Stimulated activated CD8-positive, alpha-beta memory T cell treated with anti-CD3 and anti-CD28 coated beads, Interleukin-12 subunit alpha, Interleukin-12 subunit beta, amount 100 ng/mL, for 4 hours (primary cell): Measurements from ENCODE around the gene METAP1.
"Not testable (repeated sequence)": the region's sequence is repeated elsewhere in the genome, so short reads cannot be mapped to it uniquely, and the experiment has no call there.

ENCODE experiments used
- DNase-seq: peaks from one replicate; pipeline ENCODE4 v3.0.0-alpha.2; 2020; ENCODE audit warnings: low read depth

METAP1 gene

DNA sequence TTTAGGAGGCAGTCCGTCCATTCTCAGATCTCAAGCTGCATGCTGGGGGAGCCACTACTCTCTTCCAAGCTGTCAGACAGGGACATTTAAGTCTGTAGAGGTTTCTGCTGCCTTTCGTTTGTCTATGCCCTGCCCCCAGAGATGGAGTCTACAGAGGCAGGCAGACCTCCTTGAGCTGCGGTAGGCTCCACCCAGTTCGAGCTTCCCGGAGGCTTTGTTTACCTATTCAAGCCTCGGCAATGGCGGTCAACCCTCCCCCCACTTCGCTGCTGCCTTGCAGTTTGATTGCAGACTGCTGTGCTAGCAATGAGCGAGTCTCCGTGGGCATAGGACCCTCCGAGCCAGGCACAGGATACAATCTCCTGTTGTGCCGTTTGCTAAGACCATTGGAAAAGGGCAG lies 103.8 kb downstream of the METAP1 start:
- no peak for DNase-seq

GRCh38 chr4:99099814-99100213 lies 104.3 kb downstream of the METAP1 start:
- not testable (repeated sequence) for DNase-seq

- no peak for DNase-seq
These were observed 105.4 kb downstream of the METAP1 start for GRCh38 chr4:99100876-99101275.

- DNase-seq = no peak
These were observed 107.1 kb downstream of the METAP1 start for GRCh38 chr4:99102634-99103033.

- no peak for DNase-seq
These were observed 107.6 kb downstream of the METAP1 start for GRCh38 chr4:99103166-99103565.

- DNase-seq = no peak
These were observed 108.6 kb downstream of the METAP1 start for GRCh38 chr4:99104153-99104552.

DNA sequence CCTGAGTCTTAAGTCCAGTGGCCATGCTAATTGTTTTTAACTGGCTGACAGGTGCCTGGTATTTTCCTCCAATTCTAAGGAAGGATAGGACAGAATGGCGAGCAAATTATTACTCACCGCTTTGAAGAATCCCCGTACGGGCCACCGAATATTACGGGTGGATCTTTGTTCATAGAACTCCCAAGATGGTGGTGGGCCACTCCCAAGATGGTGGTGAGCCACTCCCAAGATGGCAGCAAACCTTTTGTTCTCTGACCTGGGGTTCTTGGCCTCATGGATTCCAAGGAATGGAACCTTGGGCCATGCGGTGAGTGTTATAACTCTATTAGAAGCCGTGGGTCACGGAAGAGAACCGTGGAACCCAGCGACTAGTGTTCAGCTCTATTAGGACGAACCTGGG lies 113.8 kb downstream of the METAP1 start:
- DNase-seq = not testable (repeated sequence)
